Astrocyte of the spinal cord (primary cell): Measurements from ENCODE around the gene EIF6.

Source experiments
- DNase-seq: peaks from one replicate; pipeline ENCODE4 v3.0.0; 2011; ENCODE audit warnings: low read depth, low spot score
- H3K4me3 ChIP-seq: 2 replicates; pipeline ENCODE4 v1.5.1; 2011; ENCODE audit warnings: low read depth, mild to moderate bottlenecking, low read length, moderate library complexity
- CTCF ChIP-seq: IDR thresholded peaks from 2 replicates; pipeline ENCODE4 v1.5.1; 2012; ENCODE audit warnings: low read depth, mild to moderate bottlenecking, low read length, inconsistent platforms
- in situ Hi-C: cut with HindIII; loops from 2 replicates; pipeline ENCODE4 v1.10.0; 2017; ENCODE audit warnings: low sequenced_read_pairs

Gene EIF6

GRCh38 chr20:35300469-35301262 lies 16.1 kb upstream of the EIF6 start:
- in situ Hi-C loops, result loop anchor here (25.0 kb wide), 1 partner anchor 137 kb away; the partner anchor contains the start of gene GDF5
- no peak overlapping the region for H3K4me3 ChIP-seq
- no peak for DNase-seq
- TF ChIP-seq CTCF, result no peak

GRCh38 chr20:35299780-35300179 lies 15.2 kb upstream of the EIF6 start:
- H3K4me3 ChIP-seq, result no peak overlapping the region
- in situ Hi-C loops, result loop anchor here (25.0 kb wide), 1 partner anchor 138 kb away; the partner anchor contains the start of gene GDF5
- no peak for DNase-seq
- TF ChIP-seq CTCF, result no peak

GRCh38 chr20:35298264-35298663 lies 13.7 kb upstream of the EIF6 start:
- no peak overlapping the region for H3K4me3 ChIP-seq
- DNase-seq, result no peak
- in situ Hi-C loops, result no loop called here
- no peak for TF ChIP-seq CTCF

GRCh38 chr20:35297740-35298139 lies 13.2 kb upstream of the EIF6 start:
- H3K4me3 ChIP-seq, result no peak overlapping the region
- no peak for DNase-seq
- TF ChIP-seq CTCF, result no peak
- in situ Hi-C loops, result no loop called here

GRCh38 chr20:35297155-35297554 lies 12.6 kb upstream of the EIF6 start:
- in situ Hi-C loops, result no loop called here
- TF ChIP-seq CTCF, result peak; percentile 6
- no peak overlapping the region for H3K4me3 ChIP-seq
- DNase-seq, result no peak

GRCh38 chr20:35296101-35296554 lies 11.6 kb upstream of the EIF6 start:
- H3K4me3 ChIP-seq, result no peak overlapping the region
- TF ChIP-seq CTCF, result no peak
- in situ Hi-C loops, result no loop called here
- no peak for DNase-seq
